Liver (tissue), 3 donors: ENCODE data around the gene CASZ1.

Experiments used
- JUND ChIP-seq, 2 donors: IDR thresholded peaks; 2 replicates each; pipeline ENCODE4 v1.6.1; 2016; ENCODE audit warnings: antibody characterized with exemption in 2 of 2
- MAX ChIP-seq: IDR thresholded peaks from 2 replicates; pipeline ENCODE4 v1.6.1; 2016; ENCODE audit warnings: antibody characterized with exemption
- RAD21 ChIP-seq, 2 donors: IDR thresholded peaks; 2 replicates each; pipeline ENCODE4 v1.6.1; 2016; ENCODE audit warnings: antibody characterized with exemption in 2 of 2, mild to moderate bottlenecking in 2 of 2
- SP1 ChIP-seq: IDR thresholded peaks from 2 replicates; pipeline ENCODE4 v1.6.1; 2018; ENCODE audit warnings: antibody characterized with exemption, mild to moderate bottlenecking
- YY1 ChIP-seq: IDR thresholded peaks from 2 replicates; pipeline ENCODE4 v1.6.1; 2016; ENCODE audit warnings: antibody characterized with exemption, mild to moderate bottlenecking
- TF ChIP-seq, protein P1 (sequence below): fragments of 150-350 bp; IDR thresholded peaks from 2 replicates; pipeline ENCODE4 v1.5.1; 2017; ENCODE audit warnings: improper control_type of control experiment, low read depth, low read length; ENCODE audit not compliant: missing input control
- TF ChIP-seq, protein P2 (sequence below): IDR thresholded peaks from 2 replicates; pipeline ENCODE4 v1.6.1; 2016; ENCODE audit warnings: antibody characterized with exemption, mild to moderate bottlenecking
- donor health status: healthy.
- donor health status: healthy.

- TF ChIP-seq, protein P1, sequence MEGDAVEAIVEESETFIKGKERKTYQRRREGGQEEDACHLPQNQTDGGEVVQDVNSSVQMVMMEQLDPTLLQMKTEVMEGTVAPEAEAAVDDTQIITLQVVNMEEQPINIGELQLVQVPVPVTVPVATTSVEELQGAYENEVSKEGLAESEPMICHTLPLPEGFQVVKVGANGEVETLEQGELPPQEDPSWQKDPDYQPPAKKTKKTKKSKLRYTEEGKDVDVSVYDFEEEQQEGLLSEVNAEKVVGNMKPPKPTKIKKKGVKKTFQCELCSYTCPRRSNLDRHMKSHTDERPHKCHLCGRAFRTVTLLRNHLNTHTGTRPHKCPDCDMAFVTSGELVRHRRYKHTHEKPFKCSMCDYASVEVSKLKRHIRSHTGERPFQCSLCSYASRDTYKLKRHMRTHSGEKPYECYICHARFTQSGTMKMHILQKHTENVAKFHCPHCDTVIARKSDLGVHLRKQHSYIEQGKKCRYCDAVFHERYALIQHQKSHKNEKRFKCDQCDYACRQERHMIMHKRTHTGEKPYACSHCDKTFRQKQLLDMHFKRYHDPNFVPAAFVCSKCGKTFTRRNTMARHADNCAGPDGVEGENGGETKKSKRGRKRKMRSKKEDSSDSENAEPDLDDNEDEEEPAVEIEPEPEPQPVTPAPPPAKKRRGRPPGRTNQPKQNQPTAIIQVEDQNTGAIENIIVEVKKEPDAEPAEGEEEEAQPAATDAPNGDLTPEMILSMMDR, result no peak
- TF ChIP-seq MAX (no peak), SP1 (no peak), JUND (IDR thresholded peaks at IDR 0.05) (no peak), RAD21 (IDR thresholded peaks at IDR 0.05) (no peak), YY1 (no peak)
- TF ChIP-seq, protein P2, sequence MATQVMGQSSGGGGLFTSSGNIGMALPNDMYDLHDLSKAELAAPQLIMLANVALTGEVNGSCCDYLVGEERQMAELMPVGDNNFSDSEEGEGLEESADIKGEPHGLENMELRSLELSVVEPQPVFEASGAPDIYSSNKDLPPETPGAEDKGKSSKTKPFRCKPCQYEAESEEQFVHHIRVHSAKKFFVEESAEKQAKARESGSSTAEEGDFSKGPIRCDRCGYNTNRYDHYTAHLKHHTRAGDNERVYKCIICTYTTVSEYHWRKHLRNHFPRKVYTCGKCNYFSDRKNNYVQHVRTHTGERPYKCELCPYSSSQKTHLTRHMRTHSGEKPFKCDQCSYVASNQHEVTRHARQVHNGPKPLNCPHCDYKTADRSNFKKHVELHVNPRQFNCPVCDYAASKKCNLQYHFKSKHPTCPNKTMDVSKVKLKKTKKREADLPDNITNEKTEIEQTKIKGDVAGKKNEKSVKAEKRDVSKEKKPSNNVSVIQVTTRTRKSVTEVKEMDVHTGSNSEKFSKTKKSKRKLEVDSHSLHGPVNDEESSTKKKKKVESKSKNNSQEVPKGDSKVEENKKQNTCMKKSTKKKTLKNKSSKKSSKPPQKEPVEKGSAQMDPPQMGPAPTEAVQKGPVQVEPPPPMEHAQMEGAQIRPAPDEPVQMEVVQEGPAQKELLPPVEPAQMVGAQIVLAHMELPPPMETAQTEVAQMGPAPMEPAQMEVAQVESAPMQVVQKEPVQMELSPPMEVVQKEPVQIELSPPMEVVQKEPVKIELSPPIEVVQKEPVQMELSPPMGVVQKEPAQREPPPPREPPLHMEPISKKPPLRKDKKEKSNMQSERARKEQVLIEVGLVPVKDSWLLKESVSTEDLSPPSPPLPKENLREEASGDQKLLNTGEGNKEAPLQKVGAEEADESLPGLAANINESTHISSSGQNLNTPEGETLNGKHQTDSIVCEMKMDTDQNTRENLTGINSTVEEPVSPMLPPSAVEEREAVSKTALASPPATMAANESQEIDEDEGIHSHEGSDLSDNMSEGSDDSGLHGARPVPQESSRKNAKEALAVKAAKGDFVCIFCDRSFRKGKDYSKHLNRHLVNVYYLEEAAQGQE, result no peak
Observed at GRCh38 chr1:10634428-10635084, 161.9 kb downstream of the CASZ1 start.
